Heart left ventricle (tissue), 16 donors: ENCODE measurements around the gene MSI2. TPM values are rescaled to one million over a fixed set of nuclear protein-coding genes. Genes with fewer than 3 reads are reported as not detected.

ENCODE experiments used
- ATAC-seq, 4 donors: fragments of 200-7000 bp; cut with Tn5 transposase; one replicate each; pipeline ENCODE4 v1.9.1; 2020 to 2022; ENCODE audit warnings: moderate library complexity in 4 of 4, mild to moderate bottlenecking in 3 of 4, moderate number of reproducible peaks in 1 of 4
- DNase-seq, 5 donors: peaks; one replicate each; pipeline ENCODE4 v3.0.0-alpha.2; 2020
- H3K27ac ChIP-seq, 12 donors: fragments of 200-600 bp; sonication (generic) in 4 of 12; one replicate each; pipeline versions ENCODE4 v1.5.0 to v1.8.0; 2016 to 2022; ENCODE audit warnings: mild to moderate bottlenecking in 2 of 12
- H3K27me3 ChIP-seq, 9 donors: fragments of 200-600 bp; sonication (generic) in 2 of 9; one replicate each; pipeline versions ENCODE4 v1.5.1 to v1.8.0; 2016 to 2022; ENCODE audit warnings: mild to moderate bottlenecking in 3 of 9
- H3K36me3 ChIP-seq, 9 donors: fragments of 200-600 bp; sonication (generic) in 2 of 9; one replicate each; pipeline versions ENCODE4 v1.5.0 to v1.8.0; 2018 to 2022; ENCODE audit warnings: mild to moderate bottlenecking in 2 of 9
- H3K4me1 ChIP-seq, 12 donors: fragments of 200-600 bp; sonication (generic) in 4 of 12; one replicate each; pipeline versions ENCODE4 v1.5.0 to v1.8.0; 2016 to 2022; ENCODE audit warnings: mild to moderate bottlenecking in 3 of 12
- H3K4me3 ChIP-seq, 12 donors: fragments of 200-600 bp; sonication (generic) in 4 of 12; one replicate each; pipeline versions ENCODE4 v1.5.0 to v1.8.0; 2017 to 2022; ENCODE audit warnings: mild to moderate bottlenecking in 9 of 12, moderate library complexity in 4 of 12
- H3K9me3 ChIP-seq, 12 donors: fragments of 200-600 bp; sonication (generic) in 4 of 12; one replicate each; pipeline versions ENCODE4 v1.5.0 to v1.8.0; 2016 to 2022; ENCODE audit warnings: mild to moderate bottlenecking in 1 of 12
- CTCF ChIP-seq, 12 donors: fragments of 200-600 bp; sonication (generic) in 4 of 12; IDR thresholded peaks; one replicate each; pipeline versions ENCODE4 v1.5.0 to v1.8.0; 2018 to 2022; ENCODE audit warnings: antibody characterized with exemption in 12 of 12, mild to moderate bottlenecking in 5 of 12
- POLR2A ChIP-seq, 2 donors: fragments of 450-650 bp; IDR thresholded peaks; one replicate each; pipeline ENCODE4 v1.6.1; 2017; ENCODE audit warnings: antibody characterized with exemption in 2 of 2, mild to moderate bottlenecking in 2 of 2, moderate library complexity in 2 of 2
- WGBS, 4 donors: extraction: QIAGEN DNeasy Blood & Tissue Kit in 2 of 4; methylation state at CpG; one replicate each; pipeline versions ENCODE4 v1.1.5 to v1.1.7; 2013 to 2018; 5-methylcytosine and 5-hydroxymethylcytosine counted together
- intact Hi-C, 10 donors: fragments of 100-400 bp; cut with DNase I; formaldehyde crosslinking; loops; one replicate each; pipeline versions ENCODE4 v1.11.1 to v1.14.2; 2022
- polyA plus RNA-seq, 2 donors: library from polyadenylated mRNA; stranded (reverse); fragments of 200-250 nt; gene quantifications; one replicate each; pipeline ENCODE4 v1.2.3, GENCODE V29; 2013
- total RNA-seq, 9 donors: library from RNA; depleted of rRNA in 2 of 9; stranded (reverse); fragments of >200 nt in 2 of 9; fragmentation: NEBNext Ultra II Directional in 3 of 9; extraction: Animal tissue kit (Norgen Biotek cat#: 25700) in 3 of 9; gene quantifications; one replicate each; pipeline versions ENCODE4 v1.1.0 to v1.2.4, GENCODE V29; 2016 to 2023
- donor health status: ischemic (EF 13 %, LVEDD 7.1; RV severe dilation, severe dysfunction).
- donor health status: healthy with polysubstance abuse.
- donor health status: DM: no; HTN: yes; CAD: no.
- donor health status: DM: no; HTN: no; CAD: no.
- donor health status: ischemic (EF 25% LVEDD 6.9; RV normal size, moderate dysfunction).
- donor health status: ischemic (EF 25% LVEDD 5.7; RV mildly dilated, moderate dysfunction).
- donor health status: healthy.
- donor health status: DM: yes; HTN: yes; CAD: no.
- donor health status: ischemic (EF 35%, LVEDD 5.7; RV mildly dilated, moderate dysfunction).
- donor health status: nonischemic (EF 11% LVEDD 7.7; RV severe dilation, severe dysfunction).
- donor health status: DM: yes; HTN: yes; CAD: no.
- donor health status: PGD.
- donor health status: ischemic (EF 29% LVEDD 5.4; RV normal size, mild dysfunction).
- donor health status: nonischemic (EF 23%, LVEDD 6.1; RV moderate dilation, normal function).

The MSI2 gene
- total and polyA plus RNA-seq, 11 donors, result 35.9 to 120 (median 104) TPM

DNA sequence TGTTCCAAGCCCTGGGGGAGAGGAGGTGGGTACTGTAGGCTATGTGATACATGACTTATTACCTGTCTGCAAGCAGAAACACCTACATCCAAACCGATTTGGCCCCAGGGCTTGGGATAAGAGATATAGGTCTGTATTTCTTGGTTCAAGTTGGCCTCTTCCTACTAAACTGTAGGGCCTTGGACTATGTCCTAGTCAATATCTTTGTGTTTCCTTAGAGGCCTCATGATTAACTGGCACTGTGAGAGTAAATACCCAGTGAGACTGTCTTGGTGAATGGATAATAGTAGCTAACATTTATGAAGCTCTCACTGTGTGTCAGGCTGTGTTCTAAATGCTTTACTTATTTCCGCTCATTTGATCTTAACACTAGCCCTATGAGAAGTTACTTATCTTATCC lies 70.0 kb downstream of the MSI2 start:
- peaks cover 0 to 65% (median 18%) of the 10 kb centered on the region in 12 donors for H3K4me1 ChIP-seq
- no peaks in the 10 kb centered on the region for H3K9me3 ChIP-seq
- intact Hi-C loops, result loop anchor here in 1 of 10 donors (10.0 kb wide), 1 partner anchor 72 kb away; the partner anchor contains the start of gene MSI2
- WGBS, 4 donors, result 81 to 91% (median 89%) methylated on average over 2 of the region's 2 CpGs
- H3K27me3 ChIP-seq, result no peaks in the 10 kb centered on the region
- H3K4me3 ChIP-seq, result no peak overlapping the region
- no peak overlapping the region for H3K27ac ChIP-seq
- DNase-seq, result no peak
- ATAC-seq, result no peak
- no peaks in the 10 kb centered on the region for H3K36me3 ChIP-seq
- TF ChIP-seq CTCF (IDR thresholded peaks at IDR 0.05) (no peak), POLR2A (IDR thresholded peaks at IDR 0.05) (no peak)

DNA sequence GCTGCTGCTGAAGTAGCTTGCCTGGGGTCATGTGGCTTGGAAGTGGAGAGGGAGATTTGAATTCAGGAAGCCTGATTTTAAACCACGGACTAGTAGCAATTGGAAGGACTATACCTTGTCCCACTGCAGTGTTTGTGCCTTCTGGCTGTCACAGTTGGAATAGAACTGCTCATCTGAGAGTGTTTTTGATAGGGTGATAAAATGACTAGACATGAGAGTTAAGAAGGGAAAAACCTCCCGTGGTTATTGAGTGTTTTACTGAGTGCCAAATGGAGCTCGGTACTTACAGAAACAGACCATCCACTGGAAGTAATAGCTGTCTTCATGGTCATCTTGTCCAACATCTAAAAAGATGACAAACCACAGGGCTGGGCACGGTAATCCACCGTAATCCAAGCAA lies 70.4 kb downstream of the MSI2 start:
- no peak for ATAC-seq
- H3K27me3 ChIP-seq, result no peaks in the 10 kb centered on the region
- no peak for DNase-seq
- intact Hi-C loops, result loop anchor here in 1 of 10 donors (10.0 kb wide), 1 partner anchor 72 kb away; the partner anchor contains the start of gene MSI2
- H3K27ac ChIP-seq, result peak overlapping the region in 1 of 12 donors; percentile 0
- no peaks in the 10 kb centered on the region for H3K9me3 ChIP-seq
- H3K4me3 ChIP-seq, result no peak overlapping the region
- 67 to 73% (median 72%) methylated on average over 5 of the region's 5 CpGs for WGBS, 4 donors
- peaks cover 0 to 69% (median 18%) of the 10 kb centered on the region in 12 donors for H3K4me1 ChIP-seq
- no peaks in the 10 kb centered on the region for H3K36me3 ChIP-seq
- TF ChIP-seq POLR2A (IDR thresholded peaks at IDR 0.05) (no peak), CTCF (IDR thresholded peaks at IDR 0.05) (no peak)

- ATAC-seq, result no peak
- no peaks in the 10 kb centered on the region for H3K36me3 ChIP-seq
- TF ChIP-seq CTCF (IDR thresholded peaks at IDR 0.05), result no peak
- no peak for TF ChIP-seq POLR2A (IDR thresholded peaks at IDR 0.05)
- 86 to 92% (median 91%) methylated on average over 6 of the region's 6 CpGs for WGBS, 4 donors
- H3K4me3 ChIP-seq, result no peak overlapping the region
- DNase-seq, result no peak
- no peaks in the 10 kb centered on the region for H3K9me3 ChIP-seq
- intact Hi-C loops, result loop anchor here in 1 of 10 donors (10.0 kb wide), 1 partner anchor 73 kb away; the partner anchor contains the start of gene MSI2
- peak overlapping the region in 2 of 12 donors; percentile 0 to 34 for H3K27ac ChIP-seq
- H3K27me3 ChIP-seq, result no peaks in the 10 kb centered on the region
- H3K4me1 ChIP-seq, result peaks cover 0 to 68% (median 17%) of the 10 kb centered on the region in 12 donors
These were observed 71.0 kb downstream of the MSI2 start for GRCh38 chr17:57327176-57327970.

GRCh38 chr17:57328109-57328882 lies 72.0 kb downstream of the MSI2 start:
- 91 to 100% (median 94%) methylated on average over 1 of the region's 1 CpG for WGBS, 4 donors
- DNase-seq (no peak), ATAC-seq (no peak)
- H3K27me3 ChIP-seq, result no peaks in the 10 kb centered on the region
- no peaks in the 10 kb centered on the region for H3K36me3 ChIP-seq
- H3K27ac ChIP-seq, result peak overlapping the region in 4 of 12 donors; percentile 76 to 87 (median 80)
- H3K4me1 ChIP-seq, result peaks cover 0 to 63% (median 16%) of the 10 kb centered on the region in 12 donors
- intact Hi-C loops, result loop anchor here in 1 of 10 donors (10.0 kb wide), 1 partner anchor 73 kb away; the partner anchor contains the start of gene MSI2
- TF ChIP-seq POLR2A (IDR thresholded peaks at IDR 0.05) (no peak), CTCF (IDR thresholded peaks at IDR 0.05) (no peak)
- H3K9me3 ChIP-seq, result no peaks in the 10 kb centered on the region
- no peak overlapping the region for H3K4me3 ChIP-seq
